Measurements from ENCODE around the gene ARHGAP27.
A peak's percentile ranks its signal among the peaks of the same experiment; 100 is the strongest.

ARHGAP27 gene

GRCh38 chr17:45377401-45377800 is 55.3 kb downstream of the ARHGAP27 start:
- peaks cover 0 to 10% of the 10 kb centered on the region in 2 donors for H3K4me1 ChIP-seq (ENCODE audit: control insufficient read depth in 2 of 2, insufficient read depth in 1 of 2, low read depth in 1 of 2, low read length in 2 of 2)
- H4K91ac ChIP-seq (ENCODE audit: low read depth, low read length, poor library complexity): no peak overlapping the region
- peak overlapping the region; percentile 61 for H3K23ac ChIP-seq (ENCODE audit: low read depth, low read length, poor library complexity)
- H3K4me3 ChIP-seq (ENCODE audit: low read length in 2 of 2): no peak overlapping the region
- H3K14ac ChIP-seq (ENCODE audit: low read length): no peak overlapping the region
- H2BK15ac ChIP-seq (ENCODE audit: low read length): peak overlapping the region; percentile 20
- H2BK12ac ChIP-seq (ENCODE audit: low read length): no peak overlapping the region
- H2BK5ac ChIP-seq (ENCODE audit: low read length): no peak overlapping the region
- H3K27ac ChIP-seq (replicated peaks; ENCODE audit: low read length): no peak overlapping the region
- H3K4me2 ChIP-seq (ENCODE audit: insufficient read depth, low read length, poor library complexity, severe bottlenecking): no peak overlapping the region
- DNase-seq (ENCODE audit: low spot score): no peak
- H2AFZ ChIP-seq (ENCODE audit: low read length): no peak overlapping the region
- H3K4ac ChIP-seq (ENCODE audit: low read length): peak overlapping the region; percentile 78
- peaks cover 0 to 2% of the 10 kb centered on the region in 2 donors for H3K9me3 ChIP-seq (replicated peaks in 1 of 2; ENCODE audit: control insufficient read depth in 2 of 2, insufficient read depth in 1 of 2, low read depth in 1 of 2, low read length in 2 of 2)
- H3K36me3 ChIP-seq (replicated peaks in 1 of 2; ENCODE audit: control insufficient read depth in 2 of 2, insufficient read depth in 2 of 2, low read length in 2 of 2): no peaks in the 10 kb centered on the region
- H3K27me3 ChIP-seq (ENCODE audit: control insufficient read depth in 3 of 3, insufficient read depth in 3 of 3, low read depth in 1 of 3, low read length in 3 of 3): peaks cover 0 to 17% (median 1%) of the 10 kb centered on the region in 3 experiments
- H2BK120ac ChIP-seq (ENCODE audit: low read depth, low read length): no peak overlapping the region
- no peak overlapping the region for H2AK5ac ChIP-seq (ENCODE audit: low read depth, low read length)
- WGBS, 2 donors (ENCODE audit: extremely low coverage in 2 of 2, insufficient read length in 2 of 2, insufficient replicate concordance in 1 of 2): no CpG with 5 or more reads among the region's 8 CpGs
- no peak overlapping the region for H3K9ac ChIP-seq (ENCODE audit: low read depth, low read length, poor library complexity)
- no peaks in the 10 kb centered on the region for H3K79me1 ChIP-seq (ENCODE audit: low read depth, low read length)
- H4K8ac ChIP-seq (ENCODE audit: low read depth, low read length): no peak overlapping the region
- no peak overlapping the region for H3K18ac ChIP-seq (ENCODE audit: low read length)

DNA sequence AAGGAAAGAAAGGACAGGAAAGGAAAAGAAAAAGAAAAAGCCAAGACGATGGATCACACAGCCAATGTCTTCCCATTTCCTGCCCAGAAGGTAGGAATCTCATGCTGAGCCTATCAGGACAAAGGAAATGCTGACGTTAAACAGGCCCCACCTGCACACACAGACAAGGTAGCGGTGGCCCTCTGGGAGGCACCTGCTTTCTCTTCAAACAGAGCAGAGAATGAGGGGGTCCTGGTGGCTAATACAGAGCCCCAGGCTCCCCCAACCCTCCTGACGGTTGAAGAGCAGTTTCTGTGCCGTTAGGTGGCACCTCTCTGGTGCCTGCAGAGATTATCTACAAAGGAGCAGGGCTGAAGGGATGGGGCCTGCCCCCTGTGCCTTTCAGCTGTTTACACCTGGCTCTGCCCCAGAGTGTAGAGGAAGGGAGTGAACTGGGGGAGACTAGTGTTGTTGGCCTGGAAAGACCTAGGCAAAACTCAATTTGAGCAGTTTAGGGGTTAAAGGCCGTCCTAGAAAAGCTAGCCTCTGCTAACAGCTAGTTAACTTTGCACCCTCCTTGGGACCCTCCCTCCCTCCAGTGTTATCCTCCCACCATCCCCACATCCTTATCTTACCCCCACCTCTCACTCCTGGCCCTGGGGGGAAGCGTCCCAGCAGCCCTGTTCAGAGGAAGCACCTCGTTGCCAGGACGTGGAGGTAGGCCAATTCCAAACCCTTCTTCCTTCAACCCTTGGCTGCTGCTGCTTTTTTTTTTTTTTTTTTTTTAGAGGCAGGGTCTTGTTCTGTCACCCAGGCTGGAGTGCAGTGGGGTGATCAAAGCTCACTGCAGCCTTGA is 56.3 kb downstream of the ARHGAP27 start:
- Histone ChIP-seq H3K23ac (ENCODE audit: low read depth, low read length, poor library complexity) (no peak overlapping the region), H3K14ac (ENCODE audit: low read length) (no peak overlapping the region), H2BK120ac (ENCODE audit: low read depth, low read length) (no peak overlapping the region), H3K4me3 (ENCODE audit: low read length in 2 of 2) (no peak overlapping the region), H3K4me1 (ENCODE audit: control insufficient read depth in 2 of 2, insufficient read depth in 1 of 2, low read depth in 1 of 2, low read length in 2 of 2) (peaks cover 7 to 16% of the 10 kb centered on the region in 2 donors), H2BK12ac (ENCODE audit: low read length) (no peak overlapping the region), H3K4ac (ENCODE audit: low read length) (no peak overlapping the region), H2AK5ac (ENCODE audit: low read depth, low read length) (no peak overlapping the region), H4K91ac (ENCODE audit: low read depth, low read length, poor library complexity) (no peak overlapping the region), H3K27me3 (ENCODE audit: control insufficient read depth in 3 of 3, insufficient read depth in 3 of 3, low read depth in 1 of 3, low read length in 3 of 3) (peaks cover 0 to 17% (median 1%) of the 10 kb centered on the region in 3 experiments), H3K9me3 (replicated peaks in 1 of 2; ENCODE audit: control insufficient read depth in 2 of 2, insufficient read depth in 1 of 2, low read depth in 1 of 2, low read length in 2 of 2) (peaks cover 0 to 2% of the 10 kb centered on the region in 2 donors), H2AFZ (ENCODE audit: low read length) (peak overlapping the region; percentile 28), H2BK15ac (ENCODE audit: low read length) (no peak overlapping the region), H4K8ac (ENCODE audit: low read depth, low read length) (no peak overlapping the region), H3K18ac (ENCODE audit: low read length) (peak overlapping the region; percentile 36), H3K36me3 (replicated peaks in 1 of 2; ENCODE audit: control insufficient read depth in 2 of 2, insufficient read depth in 2 of 2, low read length in 2 of 2) (no peaks in the 10 kb centered on the region), H3K4me2 (ENCODE audit: insufficient read depth, low read length, poor library complexity, severe bottlenecking) (no peak overlapping the region), H3K27ac (replicated peaks; ENCODE audit: low read length) (no peak overlapping the region), H3K79me1 (ENCODE audit: low read depth, low read length) (no peaks in the 10 kb centered on the region), H2BK5ac (ENCODE audit: low read length) (no peak overlapping the region), H3K9ac (ENCODE audit: low read depth, low read length, poor library complexity) (no peak overlapping the region)
- no CpG with 5 or more reads among the region's 9 CpGs for WGBS, 2 donors (ENCODE audit: extremely low coverage in 2 of 2, insufficient read length in 2 of 2, insufficient replicate concordance in 1 of 2)
- no peak for DNase-seq (ENCODE audit: low spot score)

DNA sequence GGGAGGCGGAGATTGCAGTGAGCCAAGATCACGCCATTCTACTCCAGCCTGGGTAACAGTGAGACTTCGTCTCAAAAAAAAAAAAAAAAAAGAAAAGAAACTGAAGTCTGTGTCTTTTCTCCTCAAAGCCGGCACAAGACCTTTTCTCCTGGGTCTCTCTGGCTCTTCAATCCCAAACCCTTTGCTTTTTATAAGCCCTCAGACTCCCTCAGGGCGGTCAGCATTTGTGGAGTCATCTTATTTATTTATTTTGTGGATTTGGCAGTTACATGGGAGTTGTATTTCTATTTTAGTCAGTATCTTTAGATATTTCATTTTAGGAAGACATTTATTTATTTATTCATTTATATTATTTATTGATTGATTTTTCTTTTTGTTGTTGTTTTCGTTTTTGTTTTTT is 58.2 kb downstream of the ARHGAP27 start:
- Histone ChIP-seq H2AFZ (ENCODE audit: low read length) (no peak overlapping the region), H3K27me3 (ENCODE audit: control insufficient read depth in 3 of 3, insufficient read depth in 3 of 3, low read depth in 1 of 3, low read length in 3 of 3) (peaks cover 0 to 8% (median 1%) of the 10 kb centered on the region in 3 experiments), H2BK5ac (ENCODE audit: low read length) (no peak overlapping the region), H3K4me1 (ENCODE audit: control insufficient read depth in 2 of 2, insufficient read depth in 1 of 2, low read depth in 1 of 2, low read length in 2 of 2) (peaks cover 9 to 16% of the 10 kb centered on the region in 2 donors), H3K9ac (ENCODE audit: low read depth, low read length, poor library complexity) (no peak overlapping the region), H4K91ac (ENCODE audit: low read depth, low read length, poor library complexity) (no peak overlapping the region), H2BK120ac (ENCODE audit: low read depth, low read length) (no peak overlapping the region), H2BK12ac (ENCODE audit: low read length) (no peak overlapping the region), H3K27ac (replicated peaks; ENCODE audit: low read length) (no peak overlapping the region), H3K9me3 (replicated peaks in 1 of 2; ENCODE audit: control insufficient read depth in 2 of 2, insufficient read depth in 1 of 2, low read depth in 1 of 2, low read length in 2 of 2) (peaks cover 0 to 2% of the 10 kb centered on the region in 2 donors), H3K4ac (ENCODE audit: low read length) (no peak overlapping the region), H2AK5ac (ENCODE audit: low read depth, low read length) (no peak overlapping the region), H4K8ac (ENCODE audit: low read depth, low read length) (no peak overlapping the region), H3K4me3 (ENCODE audit: low read length in 2 of 2) (no peak overlapping the region), H3K4me2 (ENCODE audit: insufficient read depth, low read length, poor library complexity, severe bottlenecking) (no peak overlapping the region), H3K14ac (ENCODE audit: low read length) (no peak overlapping the region), H3K23ac (ENCODE audit: low read depth, low read length, poor library complexity) (no peak overlapping the region), H3K36me3 (replicated peaks in 1 of 2; ENCODE audit: control insufficient read depth in 2 of 2, insufficient read depth in 2 of 2, low read length in 2 of 2) (no peaks in the 10 kb centered on the region), H3K18ac (ENCODE audit: low read length) (no peak overlapping the region), H2BK15ac (ENCODE audit: low read length) (no peak overlapping the region), H3K79me1 (ENCODE audit: low read depth, low read length) (no peaks in the 10 kb centered on the region)
- no peak for DNase-seq (ENCODE audit: low spot score)
- WGBS, 2 donors (ENCODE audit: extremely low coverage in 2 of 2, insufficient read length in 2 of 2, insufficient replicate concordance in 1 of 2): no CpG with 5 or more reads among the region's 6 CpGs

- H3K27ac ChIP-seq (replicated peaks; ENCODE audit: low read length): peak overlapping the region; percentile 95
- WGBS, 2 donors (ENCODE audit: extremely low coverage in 2 of 2, insufficient read length in 2 of 2, insufficient replicate concordance in 1 of 2): no CpG with 5 or more reads among the region's 8 CpGs
These were observed 60.3 kb downstream of the ARHGAP27 start for GRCh38 chr17:45372325-45372869.

More at GRCh38 chr17:45372325-45372869, 60.3 kb downstream of the ARHGAP27 start:
- peaks cover 0 to 2% of the 10 kb centered on the region in 2 donors for H3K9me3 ChIP-seq (replicated peaks in 1 of 2; ENCODE audit: control insufficient read depth in 2 of 2, insufficient read depth in 1 of 2, low read depth in 1 of 2, low read length in 2 of 2)
- no peaks in the 10 kb centered on the region for H3K36me3 ChIP-seq (replicated peaks in 1 of 2; ENCODE audit: control insufficient read depth in 2 of 2, insufficient read depth in 2 of 2, low read length in 2 of 2)
- H2AK5ac ChIP-seq (ENCODE audit: low read depth, low read length): peak overlapping the region; percentile 1
- H3K9ac ChIP-seq (ENCODE audit: low read depth, low read length, poor library complexity): no peak overlapping the region
- no peak overlapping the region for H3K4me2 ChIP-seq (ENCODE audit: insufficient read depth, low read length, poor library complexity, severe bottlenecking)
- H3K79me1 ChIP-seq (ENCODE audit: low read depth, low read length): no peaks in the 10 kb centered on the region
- H3K4me3 ChIP-seq (ENCODE audit: low read length in 2 of 2): no peak overlapping the region
- H3K27me3 ChIP-seq (ENCODE audit: control insufficient read depth in 3 of 3, insufficient read depth in 3 of 3, low read depth in 1 of 3, low read length in 3 of 3): peaks cover 0 to 1% (median 1%) of the 10 kb centered on the region in 3 experiments
- no peak overlapping the region for H3K4ac ChIP-seq (ENCODE audit: low read length)
- peaks cover 9 to 16% of the 10 kb centered on the region in 2 donors for H3K4me1 ChIP-seq (ENCODE audit: control insufficient read depth in 2 of 2, insufficient read depth in 1 of 2, low read depth in 1 of 2, low read length in 2 of 2)
- H2AFZ ChIP-seq (ENCODE audit: low read length): peak overlapping the region; percentile 98
- H2BK15ac ChIP-seq (ENCODE audit: low read length): no peak overlapping the region
- no peak for DNase-seq (ENCODE audit: low spot score)
- peak overlapping the region; percentile 0 for H3K18ac ChIP-seq (ENCODE audit: low read length)
- no peak overlapping the region for H4K8ac ChIP-seq (ENCODE audit: low read depth, low read length)
- peak overlapping the region; percentile 74 for H2BK120ac ChIP-seq (ENCODE audit: low read depth, low read length)
- H4K91ac ChIP-seq (ENCODE audit: low read depth, low read length, poor library complexity): peak overlapping the region; percentile 1
- no peak overlapping the region for H2BK12ac ChIP-seq (ENCODE audit: low read length)
- H3K23ac ChIP-seq (ENCODE audit: low read depth, low read length, poor library complexity): no peak overlapping the region
- no peak overlapping the region for H3K14ac ChIP-seq (ENCODE audit: low read length)
- no peak overlapping the region for H2BK5ac ChIP-seq (ENCODE audit: low read length)

Data from neuronal stem cell (in vitro differentiated cells).